Transverse colon (tissue), 3 donors: ENCODE measurements around the gene RRBP1.

Experiments
- CTCF ChIP-seq, 5 experiments: fragments of 200-600 bp in 3 of 5; fragments of 450-650 bp in 2 of 5; sonication (generic) in 3 of 5; IDR thresholded peaks; 1 replicate in 2 of 5; 2 replicates in 3 of 5; pipeline ENCODE4 v1.5.1; 2016 to 2017; ENCODE audit warnings: antibody characterized with exemption in 5 of 5, inconsistent platforms in 3 of 5, mild to moderate bottlenecking in 2 of 5, moderate library complexity in 1 of 5
- POLR2A ChIP-seq: fragments of 450-650 bp; IDR thresholded peaks from one replicate; pipeline ENCODE4 v1.6.1; 2016; ENCODE audit warnings: antibody characterized with exemption, mild to moderate bottlenecking, moderate library complexity

- no peak for TF ChIP-seq CTCF (IDR thresholded peaks at IDR 0.05)
- TF ChIP-seq POLR2A: no peak
These were observed 31.5 kb downstream of the RRBP1 start for GRCh38 chr20:17650301-17651128.
